Aorta (tissue), 5 donors: Measurements from ENCODE around the gene HSBP1L1. TPM values are rescaled to one million over a fixed set of nuclear protein-coding genes. Genes with fewer than 3 reads are reported as not detected.

ENCODE experiments used
- ATAC-seq: fragments of 200-7000 bp; cut with Tn5 transposase; one replicate; pipeline ENCODE4 v1.9.1; 2022; ENCODE audit warnings: moderate library complexity; ENCODE audit not compliant: low FRiP score
- DNase-seq, 2 donors: peaks; one replicate each; pipeline ENCODE4 v3.0.0-alpha.2; 2020
- H3K27ac ChIP-seq, 2 donors: one replicate each; pipeline ENCODE4 v1.5.1; 2013; ENCODE audit warnings: low read length in 2 of 2, mild to moderate bottlenecking in 2 of 2, moderate library complexity in 2 of 2, control low read depth in 1 of 2, inconsistent platforms in 1 of 2, low read depth in 1 of 2
- H3K27me3 ChIP-seq, 2 donors: one replicate each; pipeline ENCODE4 v1.6.1; 2013; ENCODE audit warnings: control low read depth in 1 of 2, low read length in 1 of 2, mild to moderate bottlenecking in 1 of 2, moderate library complexity in 1 of 2; ENCODE audit not compliant: insufficient read depth in 2 of 2, control insufficient read depth in 1 of 2
- H3K36me3 ChIP-seq, 2 donors: one replicate each; pipeline ENCODE4 v1.6.1; 2013; ENCODE audit warnings: control low read depth in 1 of 2, low read length in 1 of 2, mild to moderate bottlenecking in 1 of 2; ENCODE audit not compliant: insufficient read depth in 2 of 2, control insufficient read depth in 1 of 2
- H3K4me1 ChIP-seq, 2 donors: one replicate each; pipeline ENCODE4 v1.6.1; 2013; ENCODE audit warnings: low read length in 2 of 2, control low read depth in 1 of 2, mild to moderate bottlenecking in 1 of 2, moderate library complexity in 1 of 2; ENCODE audit not compliant: insufficient read depth in 2 of 2, control insufficient read depth in 1 of 2
- H3K4me3 ChIP-seq, 2 donors: one replicate each; pipeline ENCODE4 v1.5.1; 2013; ENCODE audit warnings: low read length in 2 of 2, control low read depth in 1 of 2, mild to moderate bottlenecking in 1 of 2
- H3K9me3 ChIP-seq: one replicate; pipeline ENCODE4 v1.6.1; 2013; ENCODE audit warnings: mild to moderate bottlenecking, low read length; ENCODE audit not compliant: control insufficient read depth
- WGBS, 2 donors: extraction: QIAGEN DNeasy Blood & Tissue Kit; methylation state at CpG; one replicate each; pipeline ENCODE4 v1.1.7; 2013; 5-methylcytosine and 5-hydroxymethylcytosine counted together
- intact Hi-C, 2 donors: fragments of 100-400 bp; cut with DNase I; formaldehyde crosslinking; loops; one replicate each; pipeline versions ENCODE4 v1.14.2 to v1.15.0; 2022
- polyA plus RNA-seq, 2 donors: library from polyadenylated mRNA; stranded (reverse); fragments of 200-250 nt; gene quantifications; one replicate each; pipeline ENCODE4 v1.2.3, GENCODE V29; 2013
- total RNA-seq, 2 donors: library from RNA; stranded (reverse); fragmentation: NEBNext Ultra II Directional; extraction: Animal tissue kit (Norgen Biotek cat#: 25700); gene quantifications; one replicate each; pipeline ENCODE4 v1.2.1, GENCODE V29; 2021
- donor health status: healthy with polysubstance abuse.
- donor health status: Bipolar disorder and iron deficiency.
- donor health status: DM: no; HTN: no; CAD: no.
- donor health status: DM: no; HTN: no; CAD: no.
- donor health status: DM: yes; HTN: yes; CAD: no.

Gene HSBP1L1
- total and polyA plus RNA-seq, 4 donors = 5.1 to 13.0 (median 9.6) TPM

- Histone ChIP-seq H3K4me1 (peaks cover 0 to 3% of the 10 kb centered on the region in 2 donors), H3K9me3 (no peaks in the 10 kb centered on the region), H3K36me3 (no peaks in the 10 kb centered on the region), H3K4me3 (no peak overlapping the region), H3K27ac (no peak overlapping the region), H3K27me3 (no peaks in the 10 kb centered on the region)
- intact Hi-C loops = no loop called here
- DNase-seq (peak; percentile 31 to 59), ATAC-seq (no peak)
- 82 to 89% methylated on average over 14 of the region's 14 CpGs for WGBS, 2 donors
Measured at GRCh38 chr18:79947054-79947755, 17.2 kb upstream of the HSBP1L1 start.

DNA sequence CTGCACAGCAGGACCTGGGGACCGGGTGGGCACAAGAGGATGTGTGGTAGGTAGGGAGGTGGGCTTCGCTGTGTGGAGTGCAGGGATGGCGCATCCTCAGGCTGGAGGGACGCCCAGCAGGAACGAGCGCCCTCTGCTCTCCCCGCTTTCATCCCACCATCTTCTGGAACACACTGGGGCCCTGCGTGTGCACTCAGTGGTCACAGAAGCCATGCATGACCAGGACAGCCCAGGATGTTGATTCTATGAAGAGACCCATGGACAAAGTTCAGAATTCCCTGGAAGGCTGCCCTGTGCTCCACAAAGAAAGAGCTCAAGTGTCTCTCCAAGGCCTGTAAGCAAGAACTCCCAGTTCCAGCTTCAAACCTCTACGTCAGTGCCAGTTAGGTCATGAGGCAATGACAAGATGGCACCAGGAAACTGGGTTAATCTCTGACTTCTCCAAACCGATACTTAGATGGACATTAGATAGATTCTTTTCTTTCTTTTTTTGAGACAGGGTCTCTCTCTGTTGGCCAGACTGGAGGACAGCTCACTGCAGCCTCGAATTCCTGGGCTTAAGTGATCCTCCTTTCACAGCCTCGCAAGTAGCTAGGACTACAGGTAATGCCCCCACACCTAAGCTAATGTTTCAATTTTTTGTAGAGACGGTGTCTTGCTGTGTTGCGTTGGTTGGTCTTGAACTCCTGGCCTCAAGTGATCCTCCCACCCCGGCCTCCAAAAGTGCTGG is 16.4 kb upstream of the HSBP1L1 start:
- intact Hi-C loops = no loop called here
- Histone ChIP-seq H3K4me1 (peaks cover 0 to 3% of the 10 kb centered on the region in 2 donors), H3K9me3 (no peaks in the 10 kb centered on the region), H3K27me3 (no peaks in the 10 kb centered on the region), H3K27ac (no peak overlapping the region), H3K36me3 (no peaks in the 10 kb centered on the region), H3K4me3 (no peak overlapping the region)
- ATAC-seq = no peak
- 90% methylated on average over 15 of the region's 15 CpGs for WGBS, 2 donors
- peak; percentile 4 to 51 for DNase-seq

DNA sequence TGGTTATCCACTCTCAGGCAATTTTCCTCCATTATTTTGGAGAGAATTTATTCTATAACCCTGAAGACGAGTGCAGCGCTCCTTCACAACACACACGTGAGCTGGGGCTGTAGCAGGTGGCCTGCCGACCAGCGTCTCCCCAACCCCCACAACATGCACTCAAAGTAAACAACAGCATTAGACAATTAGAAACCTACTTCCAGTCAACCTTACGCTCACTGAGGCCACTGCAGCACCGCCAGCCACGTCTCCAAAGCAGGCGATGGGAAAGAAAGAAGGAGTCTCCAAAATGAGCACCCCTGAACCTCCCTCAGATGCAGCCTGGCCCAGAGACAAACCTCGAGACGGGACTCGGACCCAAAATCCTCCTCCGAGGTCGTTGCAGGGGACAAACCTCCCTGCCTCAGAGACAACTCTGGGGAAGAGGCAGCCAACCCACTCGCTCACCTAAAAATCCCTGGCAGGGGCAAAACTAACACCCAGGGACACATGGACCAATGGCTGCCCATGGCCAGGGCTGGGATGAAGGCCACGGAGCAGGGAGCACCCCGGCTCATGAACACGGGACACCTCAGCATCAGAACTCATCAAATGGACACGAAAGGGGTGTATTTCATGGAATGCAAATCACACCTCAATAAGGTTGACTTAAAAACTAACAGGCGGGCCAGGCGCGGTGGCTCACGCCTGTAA is 15.6 kb upstream of the HSBP1L1 start:
- intact Hi-C loops = no loop called here
- 92% methylated on average over 23 of the region's 23 CpGs for WGBS, 2 donors
- no peaks in the 10 kb centered on the region for H3K9me3 ChIP-seq
- H3K4me1 ChIP-seq = peaks cover 0 to 3% of the 10 kb centered on the region in 2 donors
- H3K36me3 ChIP-seq = no peaks in the 10 kb centered on the region
- DNase-seq (peak; percentile 20 to 60), ATAC-seq (no peak)
- no peak overlapping the region for H3K4me3 ChIP-seq
- no peak overlapping the region for H3K27ac ChIP-seq
- H3K27me3 ChIP-seq = no peaks in the 10 kb centered on the region

DNA sequence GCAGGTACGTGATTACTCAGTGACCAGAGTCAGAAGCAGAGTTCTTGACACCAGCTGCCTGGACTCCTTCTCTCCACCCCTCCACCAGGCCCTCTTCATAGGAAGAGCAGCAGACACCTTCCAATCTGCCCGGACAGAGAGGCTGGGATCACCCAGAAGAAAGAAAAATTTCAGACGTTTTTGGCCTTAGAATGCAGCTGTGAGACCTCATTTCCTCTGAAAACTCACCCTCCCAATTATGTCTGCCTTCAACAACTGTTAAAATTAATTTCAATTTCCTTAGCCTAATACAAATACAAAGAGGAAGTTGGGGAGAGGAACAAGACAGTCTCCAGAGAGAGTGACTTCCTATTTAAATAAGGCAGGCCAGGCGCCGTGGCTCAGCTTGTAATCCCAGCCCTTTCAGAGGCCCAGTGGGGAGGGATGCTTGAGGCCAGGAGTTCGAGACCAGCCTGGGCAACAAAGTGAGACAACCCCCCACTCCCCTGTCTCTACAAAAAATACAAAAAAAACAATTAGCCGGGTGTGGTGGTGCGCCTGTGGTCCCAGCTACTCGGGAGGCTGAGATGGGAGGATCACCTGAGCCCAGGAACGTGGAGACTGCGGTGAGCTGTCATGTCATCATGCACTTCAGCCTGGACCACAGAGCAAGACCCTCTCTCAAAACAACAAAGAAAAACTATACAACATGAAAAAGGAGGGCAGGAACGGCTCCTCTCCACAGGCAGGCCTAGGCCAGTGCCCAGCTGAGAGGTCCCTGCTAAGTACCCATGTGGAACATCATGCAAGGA is 14.6 kb upstream of the HSBP1L1 start:
- peak; percentile 76 to 80 for DNase-seq
- no peak overlapping the region for H3K27ac ChIP-seq
- intact Hi-C loops = loop anchor here in 1 of 2 donors (5.0 to 10.0 kb wide), 3 partner anchors 37 to 575 kb away; partner anchors contain the start of genes RBFA and TXNL4A
- H3K36me3 ChIP-seq = no peaks in the 10 kb centered on the region
- 75 to 83% methylated on average over 12 of the region's 12 CpGs for WGBS, 2 donors
- H3K4me3 ChIP-seq = peak overlapping the region in 1 of 2 donors; percentile 95
- ATAC-seq = no peak
- no peaks in the 10 kb centered on the region for H3K9me3 ChIP-seq
- H3K4me1 ChIP-seq = peaks cover 0 to 3% of the 10 kb centered on the region in 2 donors
- no peaks in the 10 kb centered on the region for H3K27me3 ChIP-seq

DNA sequence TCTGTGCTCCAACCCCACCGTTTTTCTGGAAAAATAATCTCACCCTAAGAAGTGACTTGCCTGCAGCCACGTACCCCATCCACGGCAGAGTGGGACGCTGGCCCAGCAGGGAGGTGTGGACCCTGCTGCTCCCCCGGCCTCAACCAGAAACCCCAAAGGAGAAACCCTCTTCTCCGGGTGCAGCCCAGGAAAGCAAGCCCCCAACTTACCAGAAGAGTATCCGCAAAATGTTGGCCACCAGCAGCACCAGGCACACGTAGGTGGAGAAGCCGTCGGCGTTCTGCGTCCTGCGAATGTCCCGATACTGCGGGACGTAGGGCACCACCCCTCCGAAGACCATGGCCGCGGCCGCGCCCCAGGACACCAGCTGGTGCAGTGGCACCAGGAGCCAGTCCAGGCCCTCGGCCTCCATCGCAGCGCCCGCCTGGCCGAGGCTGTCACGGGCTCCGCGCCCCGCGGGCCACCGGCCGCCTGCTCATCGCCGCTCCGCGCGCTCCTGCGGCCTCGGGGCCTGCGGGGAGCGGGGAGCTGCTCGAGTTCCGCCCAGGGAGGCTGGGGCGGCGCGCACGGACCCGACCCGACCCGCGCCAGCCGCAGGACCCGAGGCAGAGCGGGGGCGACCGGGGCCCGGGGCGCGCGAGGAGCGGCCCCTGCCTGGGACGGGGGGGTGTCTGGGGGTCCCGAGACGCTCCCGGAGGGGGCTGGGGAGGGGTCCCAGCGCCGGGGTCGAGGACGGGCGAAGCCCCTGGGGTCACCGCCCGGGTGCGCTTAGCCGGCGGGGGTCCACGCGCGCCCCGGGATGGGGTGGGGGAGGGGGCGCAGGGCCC is 13.7 kb upstream of the HSBP1L1 start:
- no peaks in the 10 kb centered on the region for H3K9me3 ChIP-seq
- no peaks in the 10 kb centered on the region for H3K27me3 ChIP-seq
- 2% methylated on average over 60 to 81 of the region's 81 CpGs for WGBS, 2 donors
- ATAC-seq = peak; percentile 23
- H3K4me3 ChIP-seq = peak overlapping the region; percentile 85 to 95
- DNase-seq = peak; percentile 71 to 85
- peaks cover 0 to 3% of the 10 kb centered on the region in 2 donors for H3K4me1 ChIP-seq
- no peak overlapping the region for H3K27ac ChIP-seq
- H3K36me3 ChIP-seq = no peaks in the 10 kb centered on the region
- intact Hi-C loops = loop anchor here in 1 of 2 donors (5.0 to 10.0 kb wide), 3 partner anchors 37 to 576 kb away; partner anchors contain the start of genes RBFA and TXNL4A

GRCh38 chr18:79951545-79952455 is 12.6 kb upstream of the HSBP1L1 start, which contains the start of gene SLC66A2:
Gene SLC66A2, minus strand, starts transcription at chr18:79951653. Its CDS starts 727 bp downstream, at chr18:79950926.
- peaks cover 0 to 3% of the 10 kb centered on the region in 2 donors for H3K4me1 ChIP-seq
- peak; percentile 96 for ATAC-seq
- no peaks in the 10 kb centered on the region for H3K36me3 ChIP-seq
- H3K9me3 ChIP-seq = no peaks in the 10 kb centered on the region
- intact Hi-C loops = loop anchor here in 1 of 2 donors (5.0 to 10.0 kb wide), 3 partner anchors 36 to 577 kb away; partner anchors contain the start of genes RBFA and TXNL4A
- peak; percentile 95 to 99 for DNase-seq
- 1% methylated on average over 97 to 126 of the region's 126 CpGs for WGBS, 2 donors
- no peak within 1 kb of the TSS for H3K27ac ChIP-seq
- peak within 1 kb of the TSS; percentile 85 to 95 for H3K4me3 ChIP-seq
- H3K27me3 ChIP-seq = no peaks in the 10 kb centered on the region
